SW480 (cell line): ENCODE results near the gene LCN10.
"Not testable (repeated sequence)": the region's sequence is repeated elsewhere in the genome, so short reads cannot be mapped to it uniquely, and the experiment has no call there.

Experiments used
- DNase-seq: peaks from one replicate; pipeline ENCODE4 v3.0.0-alpha.2; 2016; ENCODE audit warnings: low spot score

The LCN10 gene

DNA sequence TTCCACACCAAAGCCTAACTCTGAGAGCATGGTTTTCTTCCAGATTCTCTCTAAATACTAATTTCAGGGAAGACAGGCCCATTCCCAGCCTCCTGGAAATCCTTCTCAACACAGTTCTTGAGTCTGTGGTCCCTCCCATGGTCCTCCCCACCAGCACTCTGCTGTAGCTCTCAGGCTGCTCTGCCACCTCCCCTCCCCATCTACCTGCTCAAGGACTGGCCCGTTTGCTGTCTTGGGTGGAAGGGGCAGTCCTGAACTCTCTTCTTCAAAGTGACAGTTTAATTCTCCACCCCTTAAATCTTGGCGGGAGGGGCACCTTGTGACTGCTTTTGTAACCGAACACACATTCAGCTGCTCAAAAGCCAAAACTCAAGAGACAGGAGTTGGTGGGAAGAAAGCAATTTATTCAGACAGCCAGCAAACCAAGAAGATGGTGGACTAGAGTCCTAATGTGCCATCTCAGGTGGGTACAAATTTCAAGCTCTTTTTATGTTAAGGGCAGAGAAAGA is 29.2 kb upstream of the LCN10 start:
- no peak for DNase-seq

GRCh38 chr9:136769710-136770191 is 27.0 kb upstream of the LCN10 start:
- no peak for DNase-seq

DNA sequence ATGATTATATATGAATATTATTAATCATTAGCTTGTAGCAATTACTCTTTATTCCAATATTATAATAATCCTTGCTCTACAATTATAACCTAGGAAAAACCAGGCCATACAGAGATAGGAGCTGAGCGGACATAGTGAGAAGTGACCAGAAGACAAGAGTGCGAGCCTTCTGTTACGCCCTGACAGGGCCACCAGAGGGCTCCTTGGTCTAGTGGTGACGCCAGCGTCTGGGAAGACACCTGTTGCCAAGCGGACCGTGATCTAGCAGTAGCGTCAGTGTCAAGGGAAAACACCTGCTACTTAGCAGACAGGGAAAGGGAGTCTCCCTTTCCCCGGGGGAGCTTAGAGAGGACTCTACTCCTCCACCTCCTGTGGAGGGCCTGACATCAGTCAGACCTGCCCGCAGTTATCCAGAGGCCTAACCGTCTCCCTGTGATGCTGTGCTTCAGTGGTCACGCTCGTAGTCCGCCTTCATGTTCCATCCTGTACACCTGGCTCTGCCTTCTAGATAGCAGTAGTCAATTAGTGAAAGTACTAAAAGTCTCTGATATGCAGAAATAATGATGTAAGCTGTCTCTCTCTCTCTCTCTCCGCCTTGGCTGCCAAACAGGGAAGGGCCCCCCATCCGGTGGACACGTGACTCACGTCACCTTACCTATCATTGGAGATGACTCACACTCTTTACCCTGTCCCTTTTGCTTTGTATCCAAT is 23.8 kb upstream of the LCN10 start:
- peak; percentile 64 for DNase-seq

DNA sequence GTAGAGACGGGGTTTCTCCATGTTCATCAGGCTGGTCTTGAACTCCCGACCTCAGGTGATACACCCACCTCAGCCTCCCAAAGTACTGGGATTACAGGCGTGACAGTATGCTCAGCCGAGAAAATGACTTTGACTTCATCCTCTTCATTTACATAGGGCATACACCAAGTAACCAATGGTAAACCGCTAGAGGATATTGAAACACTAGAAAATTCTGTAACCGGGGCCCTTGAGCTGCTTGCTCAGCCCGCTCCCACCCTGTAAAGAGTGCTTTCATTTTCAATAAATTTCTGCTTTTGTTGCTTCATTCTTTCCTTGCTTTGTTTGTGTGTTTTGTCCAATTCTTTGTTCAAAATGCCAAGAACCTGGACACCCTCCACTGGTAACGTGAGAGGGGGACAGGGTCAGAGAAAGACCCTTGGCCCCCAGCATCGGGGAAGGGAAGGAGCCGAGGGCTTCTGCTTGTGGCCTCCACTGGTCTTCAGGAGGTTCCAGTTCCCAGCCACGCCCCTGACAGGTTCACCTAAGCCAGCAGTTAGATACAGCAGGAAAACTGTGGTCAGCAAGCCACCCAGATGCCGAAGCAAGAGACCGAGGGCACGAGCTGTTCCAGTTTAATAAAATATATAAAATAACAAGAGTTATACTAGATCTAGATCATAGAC is 23.1 kb upstream of the LCN10 start:
- DNase-seq: not testable (repeated sequence)

- no peak for DNase-seq
Observed at GRCh38 chr9:136765041-136765440, 22.3 kb upstream of the LCN10 start.

GRCh38 chr9:136764301-136764891 is 21.7 kb upstream of the LCN10 start, which contains the start of gene LCN15:
TSS of gene LCN15 (minus strand) at chr9:136764518. CDS start at chr9:136764488, 30 bp downstream.
- no peak for DNase-seq

DNA sequence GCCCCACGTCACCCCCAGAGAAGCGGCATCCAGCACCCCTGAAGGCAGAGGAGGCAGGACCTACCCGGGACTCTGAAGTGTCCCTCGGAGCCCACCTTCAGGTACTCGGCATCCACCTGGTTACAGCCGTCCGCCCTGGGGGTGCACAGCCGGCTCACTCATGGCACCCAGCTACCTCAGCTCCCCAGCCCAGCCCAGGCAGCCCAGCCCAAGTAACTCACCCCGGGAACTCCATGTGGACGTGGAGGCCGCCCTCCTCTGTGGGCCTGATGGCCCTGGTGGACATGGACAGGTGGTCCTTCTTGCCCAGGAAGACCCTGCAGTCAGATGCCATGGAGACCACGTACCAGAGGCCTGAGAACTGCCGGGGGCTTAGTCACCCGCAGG is 20.9 kb upstream of the LCN10 start:
- no peak for DNase-seq

GRCh38 chr9:136762915-136763648 is 20.3 kb upstream of the LCN10 start:
- no peak for DNase-seq

DNA sequence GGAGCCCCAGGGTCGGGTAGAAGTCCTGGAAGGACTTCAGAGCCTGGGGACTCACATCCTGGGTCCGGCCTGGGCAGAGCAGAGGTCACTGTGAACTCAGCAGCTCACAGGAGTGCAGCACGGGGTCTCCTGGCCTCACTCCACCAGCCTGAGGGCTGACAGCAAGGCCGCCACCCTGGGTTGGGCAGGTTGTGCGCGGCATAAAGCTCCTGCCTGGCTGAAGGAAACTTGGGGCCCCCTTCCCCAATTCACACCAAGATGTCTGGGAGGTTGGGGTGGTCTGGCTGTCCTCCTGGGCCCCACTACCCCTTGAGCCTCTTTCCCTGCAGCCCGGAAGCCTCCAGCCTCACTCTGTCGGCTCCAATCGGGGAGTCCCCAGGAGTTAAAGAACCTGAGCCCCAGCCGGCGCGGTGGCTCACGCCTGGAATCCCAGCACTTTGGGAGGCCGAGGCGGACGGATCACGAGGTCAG is 19.5 kb upstream of the LCN10 start:
- no peak for DNase-seq

- no peak for DNase-seq
Observed at GRCh38 chr9:136761545-136761981, 18.8 kb upstream of the LCN10 start.

GRCh38 chr9:136760834-136761544 is 18.2 kb upstream of the LCN10 start:
- peak; percentile 75 for DNase-seq

DNA sequence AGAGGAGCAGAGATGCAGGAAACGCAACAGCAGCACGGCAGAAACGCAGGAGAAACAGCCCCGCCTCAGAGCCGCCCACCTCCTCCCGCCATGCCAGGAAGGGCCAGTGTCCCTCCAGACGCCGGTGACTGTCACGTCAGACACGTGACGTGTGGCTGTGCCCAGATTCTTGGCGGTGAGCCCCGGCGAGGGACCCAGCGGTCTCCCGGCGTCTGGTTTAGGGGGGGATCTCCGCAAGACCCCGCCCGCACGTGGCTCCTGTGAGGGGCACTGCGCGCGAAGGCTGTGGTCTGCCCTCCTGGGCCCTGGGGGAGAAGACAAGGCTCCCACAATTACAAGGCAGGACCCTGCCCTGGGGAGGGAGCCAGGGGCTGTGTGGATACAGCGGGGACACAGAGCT is 17.7 kb upstream of the LCN10 start:
- DNase-seq: no peak

GRCh38 chr9:136759436-136760325 is 16.9 kb upstream of the LCN10 start:
- DNase-seq: no peak

GRCh38 chr9:136759001-136759400 is 16.3 kb upstream of the LCN10 start:
- no peak for DNase-seq

- DNase-seq: no peak
Observed at GRCh38 chr9:136757751-136758140, 15.0 kb upstream of the LCN10 start.

DNA sequence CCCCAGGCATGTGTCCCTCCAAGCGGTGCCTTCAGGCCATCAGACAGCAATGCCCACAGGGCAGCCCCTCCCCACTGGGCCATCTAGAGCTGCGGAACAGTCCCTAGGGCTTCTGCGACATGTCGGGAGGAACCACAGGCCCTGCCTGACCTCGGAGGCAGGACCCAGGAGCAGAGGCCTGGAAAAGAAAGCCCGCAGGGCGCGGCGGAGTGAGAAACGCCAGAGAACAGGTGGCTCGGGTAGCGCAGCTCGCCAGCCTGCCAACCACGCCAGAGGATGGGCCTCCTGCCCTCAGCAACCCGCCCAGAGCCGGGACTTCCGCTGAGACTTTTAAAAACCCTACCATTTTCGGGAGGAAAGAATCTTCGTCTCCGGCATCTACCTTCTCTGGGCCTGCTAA is 14.6 kb upstream of the LCN10 start:
- no peak for DNase-seq

- no peak for DNase-seq
Observed at GRCh38 chr9:136756836-136757235, 14.1 kb upstream of the LCN10 start.

DNA sequence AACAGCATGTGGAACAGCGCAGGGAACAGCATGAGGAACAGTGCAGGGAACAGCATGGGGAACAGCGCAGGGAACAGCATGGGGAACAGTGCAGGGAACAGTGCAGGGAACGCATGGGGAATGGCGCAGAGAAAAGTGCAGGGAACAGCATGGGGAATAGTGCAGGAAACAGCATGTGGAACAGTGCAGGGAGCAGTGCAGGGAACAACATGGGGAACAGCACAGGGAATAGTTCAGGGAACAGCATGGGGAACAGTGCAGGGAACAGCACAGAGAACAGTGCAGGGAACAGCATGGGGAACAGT is 13.3 kb upstream of the LCN10 start:
- DNase-seq: no peak

GRCh38 chr9:136755302-136756133 is 12.8 kb upstream of the LCN10 start:
- DNase-seq: not testable (repeated sequence)
